HG03175 (cell line): Measurements from ENCODE around the gene HEATR1.
"Not testable (repeated sequence)": the region's sequence is repeated elsewhere in the genome, so short reads cannot be mapped to it uniquely, and the experiment has no call there.

ENCODE experiments used
- ATAC-seq: cut with Tn5 transposase; IDR thresholded peaks from one replicate; pipeline ENCODE4 v1.9.1; 2021; ENCODE audit warnings: mild to moderate bottlenecking, moderate library complexity; ENCODE audit not compliant: unreplicated experiment

The HEATR1 gene

GRCh38 chr1:236603991-236604904 lies at the start of gene HEATR1:
Gene HEATR1, minus strand, starts transcription at chr1:236604516. Its CDS starts 421 bp downstream, at chr1:236604095.
- peak; percentile 91 for ATAC-seq

DNA sequence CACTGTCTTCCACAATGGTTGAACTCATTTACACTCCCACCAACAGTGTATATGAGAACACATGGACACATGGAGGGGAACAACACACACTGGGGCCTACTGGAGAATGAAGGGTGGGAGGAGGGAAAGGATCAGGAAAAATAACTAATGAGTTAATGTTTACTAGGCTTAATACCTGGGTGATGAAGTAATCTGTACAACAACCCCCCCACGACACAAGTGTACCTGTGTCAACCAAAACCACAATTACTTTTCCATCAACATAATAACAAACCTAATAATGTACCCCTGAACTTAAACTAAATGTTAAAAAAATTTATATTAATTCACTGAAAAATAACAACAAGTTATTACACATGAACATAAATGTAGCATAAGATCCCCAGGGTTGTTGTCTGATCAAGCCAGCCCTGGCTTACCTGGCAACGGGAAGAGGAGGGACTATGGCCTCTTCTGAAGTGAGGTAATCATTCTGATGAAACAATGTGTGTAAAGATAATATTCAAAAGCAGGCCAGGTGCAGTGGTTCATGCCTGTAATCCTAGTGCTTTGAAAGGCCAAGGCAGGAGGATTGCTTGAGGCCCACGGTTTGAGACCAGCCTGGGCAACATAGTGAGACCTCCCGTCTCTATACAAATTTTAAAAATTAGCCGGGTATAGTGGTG lies 40.8 kb upstream of the HEATR1 start:
- no peak for ATAC-seq

- no peak for ATAC-seq
Measured at GRCh38 chr1:236642763-236643162, 38.4 kb upstream of the HEATR1 start.

DNA sequence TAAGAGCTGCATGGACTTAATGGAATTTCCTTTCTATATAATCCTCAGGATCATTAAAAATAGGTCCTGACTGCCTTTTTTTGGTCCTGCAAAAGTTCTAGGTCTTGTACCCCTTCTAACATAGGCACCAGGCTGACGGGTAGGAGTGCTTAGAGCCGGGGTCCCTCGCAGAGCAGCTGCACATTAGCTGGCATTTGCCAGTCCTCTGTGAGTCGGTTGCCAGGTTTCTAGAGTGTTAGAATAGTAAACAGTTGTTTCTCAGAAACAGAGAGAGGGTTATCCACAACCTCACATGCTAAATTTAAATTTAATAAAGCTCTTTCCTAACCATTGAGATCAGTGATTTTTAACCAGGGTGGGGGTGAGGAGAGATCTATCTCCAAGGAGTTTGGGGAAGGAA lies 35.4 kb upstream of the HEATR1 start:
- no peak for ATAC-seq

DNA sequence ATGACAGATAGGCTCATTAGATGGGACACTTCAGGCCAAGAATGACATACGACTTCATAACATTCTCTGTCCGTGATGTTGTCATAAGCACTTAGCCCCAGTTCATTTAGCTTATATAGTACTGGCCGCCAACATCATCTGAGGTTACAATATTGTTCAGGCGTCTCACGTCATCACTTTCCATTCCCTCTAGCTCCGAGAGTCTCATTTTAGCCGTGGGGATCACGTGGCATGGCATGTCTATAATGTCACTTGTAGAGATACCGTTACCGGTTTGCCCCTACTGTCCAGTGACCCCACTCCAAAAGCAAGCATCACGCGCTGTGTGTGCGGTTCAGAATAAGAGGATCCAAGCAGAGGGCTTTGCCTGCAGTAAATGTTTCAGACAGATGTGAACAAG lies 34.6 kb upstream of the HEATR1 start:
- no peak for ATAC-seq

GRCh38 chr1:236636017-236636416 lies 31.7 kb upstream of the HEATR1 start:
- no peak for ATAC-seq

DNA sequence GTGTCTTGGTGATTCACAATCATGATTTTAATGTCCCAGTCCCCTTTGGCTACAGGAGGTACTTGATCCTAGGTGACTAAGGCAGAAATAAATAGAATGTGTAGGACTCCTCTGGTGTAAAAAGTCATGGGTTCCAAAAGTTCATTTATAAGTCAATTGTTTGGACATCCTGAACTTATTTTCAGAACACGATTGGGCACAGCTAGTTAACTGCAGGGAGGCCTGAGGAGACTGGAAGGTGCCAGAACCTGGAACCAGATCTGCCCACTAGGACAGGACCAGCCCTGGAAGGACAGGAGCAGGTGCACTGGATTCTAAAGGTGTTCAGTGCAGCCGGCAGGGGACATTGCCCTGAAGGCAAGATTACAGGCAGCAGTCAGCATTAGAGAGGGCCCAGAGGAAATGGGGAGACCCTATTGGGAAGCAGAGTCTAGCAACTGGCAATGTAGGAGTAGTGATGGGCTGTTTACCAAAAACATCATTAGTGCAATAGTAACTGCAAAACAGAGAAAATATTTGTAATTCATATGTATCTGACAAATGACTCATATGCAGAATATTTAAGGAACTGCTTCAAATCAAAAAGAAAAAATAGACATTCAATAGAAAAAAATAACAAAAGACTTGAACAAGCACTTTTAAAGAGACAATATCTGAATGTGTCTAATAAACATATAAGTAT lies 23.6 kb upstream of the HEATR1 start:
- ATAC-seq, result no peak

- no peak for ATAC-seq
Measured at GRCh38 chr1:236623371-236624166, 19.3 kb upstream of the HEATR1 start.

GRCh38 chr1:236622407-236622806 lies 18.1 kb upstream of the HEATR1 start:
- no peak for ATAC-seq

DNA sequence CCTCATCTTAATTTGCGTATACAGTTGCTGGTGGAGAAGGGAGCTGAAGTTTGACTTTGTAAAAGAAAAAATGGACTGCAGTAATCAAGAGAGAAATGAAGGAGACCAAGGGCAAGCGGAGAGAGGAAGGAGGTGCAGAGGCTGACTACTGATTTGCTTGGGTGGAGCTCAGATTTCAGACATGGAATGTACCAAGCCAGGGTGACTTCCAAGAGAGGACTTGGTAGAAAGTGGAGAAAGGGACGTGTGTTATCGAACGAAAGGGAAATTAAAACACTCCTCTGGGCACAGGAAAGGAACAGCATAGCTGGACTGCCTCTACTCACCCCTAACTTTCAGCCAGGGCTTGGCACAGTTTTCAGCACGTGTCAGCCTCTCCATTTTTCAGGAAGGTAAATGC lies 15.1 kb upstream of the HEATR1 start:
- no peak for ATAC-seq

- ATAC-seq, result no peak
Measured at GRCh38 chr1:236618507-236618906, 14.2 kb upstream of the HEATR1 start.

DNA sequence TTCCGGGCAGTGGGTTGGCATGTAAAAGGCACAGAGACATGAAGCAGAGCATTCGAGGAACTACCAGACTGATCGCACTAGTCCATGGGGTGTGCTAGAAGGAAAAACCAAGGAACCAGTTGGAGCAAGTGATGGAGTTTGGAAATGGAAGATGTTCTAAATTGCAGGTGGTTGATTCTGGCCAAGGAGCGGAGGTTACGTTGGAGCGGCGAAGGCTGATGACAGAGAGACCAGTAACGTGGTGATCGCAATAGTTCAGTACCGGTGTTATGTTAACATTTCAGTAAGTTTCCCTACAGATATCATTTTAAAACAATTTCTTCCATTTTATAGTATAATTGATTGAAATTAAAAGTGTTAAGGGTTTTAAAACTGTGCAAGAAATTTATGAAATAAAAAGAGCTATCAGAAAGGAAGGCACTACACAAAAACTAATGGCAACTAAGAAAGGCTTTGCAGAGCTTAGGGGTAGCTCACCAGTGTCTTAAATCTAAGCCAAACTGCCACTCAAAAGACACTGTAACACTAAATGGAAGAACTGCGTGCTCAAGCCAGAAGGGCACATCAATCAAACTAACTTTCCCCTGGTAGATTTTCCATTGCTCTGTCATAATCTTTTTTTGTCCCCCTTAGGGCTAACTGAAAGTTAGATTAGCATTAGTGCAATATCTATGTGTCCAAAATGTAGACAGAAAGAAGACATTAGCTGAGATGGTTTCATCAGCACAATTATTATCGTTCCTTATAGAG lies 11.3 kb upstream of the HEATR1 start:
- ATAC-seq, result no peak

DNA sequence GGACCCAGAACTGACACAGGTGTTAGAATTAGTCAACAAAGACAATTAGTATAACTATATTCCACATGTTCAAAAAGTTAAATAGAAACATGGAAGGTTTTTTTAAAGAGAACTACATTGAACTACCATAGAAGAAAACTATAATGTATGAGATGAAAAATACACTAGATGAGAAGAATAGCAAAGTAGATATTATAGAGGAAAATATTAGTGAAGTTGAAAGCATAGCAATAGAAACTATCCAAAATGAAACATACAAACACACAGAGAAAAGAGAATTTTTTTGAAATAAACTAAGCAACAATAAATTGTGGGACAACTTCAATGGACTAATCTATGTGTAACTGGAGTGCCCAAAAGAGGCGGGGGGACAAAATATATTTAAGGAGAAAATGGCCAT lies 8.0 kb upstream of the HEATR1 start:
- no peak for ATAC-seq

DNA sequence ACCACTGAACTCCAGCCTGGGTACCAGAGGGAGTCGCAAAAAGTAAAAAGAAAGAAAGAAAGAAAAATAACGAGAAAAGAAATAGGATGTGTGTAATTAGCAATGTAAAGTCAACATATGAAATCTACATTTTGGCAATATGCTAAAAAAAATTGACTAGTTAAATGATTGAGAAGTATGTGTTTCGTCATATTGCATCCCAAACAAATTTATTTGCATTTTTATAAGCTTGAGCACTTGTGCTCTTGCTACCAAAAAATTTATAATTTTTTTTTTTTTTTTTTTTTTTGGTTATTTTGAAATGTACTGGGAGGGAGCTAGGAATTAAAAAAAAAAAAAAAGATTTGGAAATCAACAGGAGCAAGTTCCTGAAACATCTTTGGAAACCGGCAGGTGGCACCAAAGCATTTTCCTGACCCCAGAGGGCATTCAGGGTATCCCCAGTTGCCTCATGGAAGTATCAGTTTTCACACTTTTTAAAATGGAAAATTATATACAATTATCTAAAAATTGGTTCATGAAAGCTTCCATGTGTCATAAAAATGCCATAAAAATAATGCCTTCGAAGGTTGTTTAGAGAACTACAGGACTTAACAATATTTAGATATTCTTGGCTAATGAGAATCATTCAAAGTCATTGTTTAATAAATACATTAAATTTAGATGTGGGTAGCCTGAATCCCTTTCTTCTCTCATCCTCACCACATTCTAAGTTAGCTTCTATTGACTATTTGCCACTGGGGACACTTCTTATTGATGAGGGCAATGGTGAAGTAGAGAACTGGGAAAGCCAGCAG lies 4.8 kb upstream of the HEATR1 start:
- no peak for ATAC-seq

DNA sequence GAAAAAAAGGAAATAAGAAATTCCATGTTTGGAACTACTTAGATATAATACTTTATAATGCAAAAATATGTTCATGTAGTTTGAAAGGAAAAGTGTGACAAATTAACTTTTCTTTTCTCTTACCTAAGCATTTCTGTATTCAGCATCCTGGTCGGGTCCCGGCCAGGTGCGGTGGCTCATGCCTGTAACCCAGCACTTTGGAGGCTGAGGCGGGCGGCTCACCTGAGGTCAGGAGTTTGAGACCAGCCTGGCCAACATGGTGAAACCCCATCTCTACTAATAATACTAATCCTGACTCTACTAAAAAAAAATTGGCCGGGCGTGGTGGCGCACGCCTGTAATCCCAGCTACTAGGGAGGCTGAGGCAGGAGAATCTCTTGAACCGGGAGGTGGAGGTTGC lies 3.3 kb upstream of the HEATR1 start:
- not testable (repeated sequence) for ATAC-seq

DNA sequence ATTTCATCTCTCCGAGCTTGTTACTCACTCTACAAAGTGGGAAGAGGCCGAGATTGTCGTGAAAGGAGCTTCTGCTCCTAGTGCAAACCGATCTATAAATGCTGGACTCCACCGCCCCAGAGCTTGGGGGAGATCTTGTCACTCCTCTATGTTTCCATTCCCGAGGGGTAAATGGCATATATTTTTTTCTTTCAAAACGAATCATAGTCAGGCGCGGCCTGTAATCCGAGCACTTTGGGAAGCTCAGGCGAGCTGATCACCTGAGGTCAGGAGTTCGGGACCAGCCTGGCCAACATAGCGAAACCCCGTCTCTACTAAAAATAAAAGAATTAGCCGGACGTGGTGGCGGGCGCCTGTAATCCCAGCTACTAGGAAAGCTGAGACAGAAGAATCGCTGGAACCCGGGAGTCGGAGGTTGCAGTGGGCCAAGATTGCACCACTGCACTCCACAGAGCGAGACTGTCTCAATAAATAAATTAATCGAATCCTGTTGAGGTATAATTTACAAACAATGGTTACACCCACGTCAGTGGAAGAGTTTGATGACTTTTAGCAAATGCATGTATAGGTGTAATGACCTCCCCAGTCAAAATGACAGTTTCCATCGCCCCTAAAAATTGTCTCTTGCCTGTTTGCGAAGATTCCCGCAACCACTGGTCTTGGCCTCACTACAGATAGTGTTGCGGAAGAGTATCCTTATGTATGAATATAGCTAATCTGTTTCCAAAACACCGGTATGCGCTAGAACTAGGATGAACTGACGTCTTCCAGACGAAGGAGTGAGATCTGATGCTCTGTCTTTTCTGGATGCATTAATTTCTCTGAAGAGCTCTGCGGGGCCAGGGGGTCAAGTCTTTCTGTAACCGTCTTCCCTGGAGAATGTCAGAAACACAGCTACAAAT lies 840 bp upstream of the HEATR1 start:
- ATAC-seq, result peak; percentile 20

DNA sequence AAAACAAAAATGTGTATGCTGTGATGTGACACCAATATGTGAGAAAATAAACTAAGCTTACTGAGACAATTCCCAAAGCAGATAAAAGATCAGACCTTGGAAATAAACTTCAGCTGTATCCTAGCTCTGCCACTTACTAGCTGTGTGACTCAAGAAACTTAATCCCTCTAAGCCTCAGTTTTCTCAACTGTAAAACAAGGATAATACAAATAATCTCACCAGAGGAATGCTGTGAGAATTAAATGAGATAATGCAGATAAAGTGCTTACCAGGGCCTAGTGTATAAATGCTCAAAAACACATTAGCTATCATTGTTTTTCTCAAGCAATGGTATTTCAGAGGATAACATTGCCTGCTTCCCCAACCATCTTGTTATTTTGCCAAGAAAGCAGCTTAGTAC lies 2.1 kb downstream of the HEATR1 start:
- ATAC-seq, result no peak

DNA sequence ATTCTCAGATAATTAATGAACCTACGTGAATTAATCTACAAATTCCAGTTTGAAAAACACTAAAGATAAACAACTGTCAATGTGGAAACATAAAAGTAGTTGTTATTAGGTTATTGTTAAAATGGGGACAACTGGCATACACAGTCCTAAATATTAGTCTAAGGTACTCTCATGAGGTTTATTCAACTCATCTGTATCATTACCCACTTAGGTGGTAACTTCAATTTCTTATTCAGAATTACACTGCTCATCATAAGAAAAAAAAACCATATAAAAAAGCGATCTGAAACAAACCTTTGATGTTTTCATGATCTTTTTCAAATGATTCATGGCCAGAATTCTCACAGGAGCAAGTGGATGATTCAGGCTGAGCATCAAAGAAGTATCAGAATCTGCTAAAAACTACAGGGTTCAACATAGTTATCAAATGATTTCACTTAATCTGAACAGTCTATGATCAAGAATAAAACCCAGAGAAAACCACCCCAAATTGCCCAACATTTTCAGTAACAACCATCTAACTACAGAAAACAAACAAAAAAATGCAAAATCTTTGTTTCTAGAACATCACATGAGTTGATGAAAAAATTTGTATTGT lies 13.7 kb downstream of the HEATR1 start:
- no peak for ATAC-seq
